ENCODE data around the gene MARS1.
"Not testable (repeated sequence)": the region's sequence is repeated elsewhere in the genome, so short reads cannot be mapped to it uniquely, and the experiment has no call there.

MARS1 gene

GRCh38 chr12:57511588-57512325, 23.9 kb downstream of the MARS1 start:
- TF ChIP-seq, protein P1, sequence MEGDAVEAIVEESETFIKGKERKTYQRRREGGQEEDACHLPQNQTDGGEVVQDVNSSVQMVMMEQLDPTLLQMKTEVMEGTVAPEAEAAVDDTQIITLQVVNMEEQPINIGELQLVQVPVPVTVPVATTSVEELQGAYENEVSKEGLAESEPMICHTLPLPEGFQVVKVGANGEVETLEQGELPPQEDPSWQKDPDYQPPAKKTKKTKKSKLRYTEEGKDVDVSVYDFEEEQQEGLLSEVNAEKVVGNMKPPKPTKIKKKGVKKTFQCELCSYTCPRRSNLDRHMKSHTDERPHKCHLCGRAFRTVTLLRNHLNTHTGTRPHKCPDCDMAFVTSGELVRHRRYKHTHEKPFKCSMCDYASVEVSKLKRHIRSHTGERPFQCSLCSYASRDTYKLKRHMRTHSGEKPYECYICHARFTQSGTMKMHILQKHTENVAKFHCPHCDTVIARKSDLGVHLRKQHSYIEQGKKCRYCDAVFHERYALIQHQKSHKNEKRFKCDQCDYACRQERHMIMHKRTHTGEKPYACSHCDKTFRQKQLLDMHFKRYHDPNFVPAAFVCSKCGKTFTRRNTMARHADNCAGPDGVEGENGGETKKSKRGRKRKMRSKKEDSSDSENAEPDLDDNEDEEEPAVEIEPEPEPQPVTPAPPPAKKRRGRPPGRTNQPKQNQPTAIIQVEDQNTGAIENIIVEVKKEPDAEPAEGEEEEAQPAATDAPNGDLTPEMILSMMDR (IDR thresholded peaks at IDR 0.05; ENCODE audit: control insufficient read depth, insufficient read depth, low read depth, low read length, missing control alignments), result no peak
- no peak for DNase-seq (ENCODE audit: low read depth)
- H3K4me3 ChIP-seq (ENCODE audit: control insufficient read depth, low read depth, low read length), result no peak overlapping the region

- H3K4me3 ChIP-seq (ENCODE audit: control insufficient read depth, low read depth, low read length), result no peak overlapping the region
- DNase-seq (ENCODE audit: low read depth), result no peak
- TF ChIP-seq, protein P1 (IDR thresholded peaks at IDR 0.05; ENCODE audit: control insufficient read depth, insufficient read depth, low read depth, low read length, missing control alignments), result no peak
These were observed 24.8 kb downstream of the MARS1 start for GRCh38 chr12:57512665-57513064.

GRCh38 chr12:57513266-57513665, 25.4 kb downstream of the MARS1 start:
- DNase-seq (ENCODE audit: low read depth), result no peak
- no peak overlapping the region for H3K4me3 ChIP-seq (ENCODE audit: control insufficient read depth, low read depth, low read length)
- TF ChIP-seq, protein P1 (IDR thresholded peaks at IDR 0.05; ENCODE audit: control insufficient read depth, insufficient read depth, low read depth, low read length, missing control alignments), result no peak

DNA sequence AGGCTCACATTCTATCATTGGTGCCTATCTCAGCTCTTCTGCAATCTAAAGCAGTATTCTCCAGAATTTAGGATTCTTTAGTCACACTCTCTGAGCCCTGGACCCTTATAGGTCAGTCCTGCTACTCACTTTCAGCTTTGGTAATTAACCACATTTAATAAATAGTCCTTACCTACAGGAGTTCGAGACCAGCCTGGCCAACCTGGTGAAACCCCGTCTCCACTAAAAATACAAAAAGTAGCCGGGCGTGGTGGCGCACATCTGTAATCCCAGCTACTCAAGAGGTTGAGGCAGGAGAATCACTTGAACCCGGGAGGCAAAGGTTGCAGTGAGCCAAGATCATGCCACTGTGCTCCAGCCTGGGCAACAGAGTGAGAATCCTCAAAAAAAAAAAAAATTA, 25.8 kb downstream of the MARS1 start:
- DNase-seq (ENCODE audit: low read depth); H3K4me3 ChIP-seq (ENCODE audit: control insufficient read depth, low read depth, low read length): not testable (repeated sequence)

- H3K4me3 ChIP-seq (ENCODE audit: control insufficient read depth, low read depth, low read length); DNase-seq (ENCODE audit: low read depth): not testable (repeated sequence)
These were observed 26.4 kb downstream of the MARS1 start for GRCh38 chr12:57514246-57514645.

GRCh38 chr12:57514720-57515407, 27.0 kb downstream of the MARS1 start:
- no peak for DNase-seq (ENCODE audit: low read depth)
- TF ChIP-seq, protein P1 (IDR thresholded peaks at IDR 0.05; ENCODE audit: control insufficient read depth, insufficient read depth, low read depth, low read length, missing control alignments), result no peak
- H3K4me3 ChIP-seq (ENCODE audit: control insufficient read depth, low read depth, low read length), result no peak overlapping the region

- TF ChIP-seq, protein P1 (IDR thresholded peaks at IDR 0.05; ENCODE audit: control insufficient read depth, insufficient read depth, low read depth, low read length, missing control alignments), result no peak
- no peak for DNase-seq (ENCODE audit: low read depth)
- H3K4me3 ChIP-seq (ENCODE audit: control insufficient read depth, low read depth, low read length), result no peak overlapping the region
These were observed 27.6 kb downstream of the MARS1 start for GRCh38 chr12:57515408-57515933.

Measured in AG09309 (cell line).